Pancreas (tissue), 10 donors: ENCODE data around the gene C16orf87. TPM values are rescaled to one million over a fixed set of nuclear protein-coding genes. Genes with fewer than 3 reads are reported as not detected.

Experiments used
- ATAC-seq, 4 donors: fragments of 200-7000 bp; cut with Tn5 transposase; one replicate each; pipeline versions ENCODE4 v1.8.0 to v1.9.1; 2020; ENCODE audit warnings: mild to moderate bottlenecking in 4 of 4, moderate library complexity in 4 of 4
- DNase-seq, 6 donors: peaks; one replicate each; pipeline ENCODE4 v3.0.0-alpha.2; 2020
- FAIRE-seq: peaks from 2 replicates; lab custom pipeline; 2012; peaks lifted over from hg19 to GRCh38; lab: Jason Lieb, UNC
- H3K27ac ChIP-seq, 4 donors: fragments of 200-600 bp; sonication (generic); 1 replicate in 3 of 4; 2 replicates in 1 of 4; pipeline versions ENCODE4 v1.5.0 to v1.8.0; 2020
- H3K27me3 ChIP-seq, 4 donors: fragments of 200-600 bp; one replicate each; pipeline ENCODE4 v1.8.0; 2021
- H3K36me3 ChIP-seq, 3 donors: fragments of 200-600 bp; sonication (generic) in 1 of 3; one replicate each; pipeline versions ENCODE4 v1.5.0 to v1.8.0; 2020 to 2021
- H3K4me1 ChIP-seq, 3 donors: fragments of 200-600 bp; one replicate each; pipeline ENCODE4 v1.8.0; 2021
- H3K4me3 ChIP-seq, 4 donors: fragments of 200-600 bp; sonication (generic) in 2 of 4; one replicate each; pipeline versions ENCODE4 v1.5.0 to v1.8.0; 2020 to 2021
- H3K9me3 ChIP-seq, 4 donors: fragments of 200-600 bp; one replicate each; pipeline ENCODE4 v1.8.0; 2021
- CTCF ChIP-seq, 4 donors: fragments of 200-600 bp; sonication (generic) in 3 of 4; IDR thresholded peaks; one replicate each; pipeline versions ENCODE4 v1.5.0 to v1.8.0; 2021; ENCODE audit warnings: antibody characterized with exemption in 4 of 4
- WGBS, 2 donors: extraction: QIAGEN DNeasy Blood & Tissue Kit; methylation state at CpG; one replicate each; pipeline ENCODE4 v1.1.7; 2013; 5-methylcytosine and 5-hydroxymethylcytosine counted together
- intact Hi-C, 3 donors: fragments of 100-400 bp; cut with DNase I; formaldehyde crosslinking; loops; one replicate each; pipeline versions ENCODE4 v1.11.1 to v1.14.2; 2022
- polyA plus RNA-seq, 2 donors: library from polyadenylated mRNA; stranded (reverse); fragments of 200-250 nt; gene quantifications; one replicate each; pipeline ENCODE4 v1.2.3, GENCODE V29; 2013
- total RNA-seq, 6 donors: library from RNA; stranded (reverse); fragmentation: NEBNext Ultra II Directional in 4 of 6; extraction: Animal tissue kit (Norgen Biotek cat#: 25700) in 4 of 6; gene quantifications; one replicate each; pipeline versions ENCODE4 v1.2.1 to v1.2.4, GENCODE V29; 2021 to 2023
- donor health status: healthy with polysubstance abuse.
- donor health status: DM: no; HTN: no; CAD: no; lungs with moderate emphysema.
- donor health status: DM: no; HTN: no; CAD: no.
- donor health status: control.
- donor health status: control.
- donor health status: Bipolar disorder and iron deficiency.
- donor health status: DM: yes; HTN: yes; CAD: no.
- donor health status: DM: no; HTN: no; CAD: no.
- donor health status: DM: no; HTN: no; CAD: no.
- donor health status: DM: yes; HTN: yes; CAD: no.

Gene C16orf87
- total and polyA plus RNA-seq, 8 donors = 1.0 to 3.1 (median 2.3) TPM

- no peak for FAIRE-seq
- DNase-seq = no peak
- no peaks in the 10 kb centered on the region for H3K4me1 ChIP-seq
- H3K27me3 ChIP-seq = peaks cover 0 to 4% (median 0%) of the 10 kb centered on the region in 4 donors
- ATAC-seq = no peak
- 61 to 66% methylated on average over 20 of the region's 20 CpGs for WGBS, 2 donors
- H3K4me3 ChIP-seq = no peak overlapping the region
- intact Hi-C loops = no loop called here
- TF ChIP-seq CTCF (IDR thresholded peaks at IDR 0.05) = no peak
- no peaks in the 10 kb centered on the region for H3K9me3 ChIP-seq
- H3K27ac ChIP-seq = no peak overlapping the region
- H3K36me3 ChIP-seq = no peaks in the 10 kb centered on the region
Measured at GRCh38 chr16:46748775-46749705, 81.9 kb downstream of the C16orf87 start.

- no peaks in the 10 kb centered on the region for H3K9me3 ChIP-seq
- DNase-seq (no peak), FAIRE-seq (no peak), ATAC-seq (no peak)
- H3K27ac ChIP-seq = no peak within 1 kb of the TSS
- WGBS, 2 donors = 77 to 78% methylated on average over 25 of the region's 25 CpGs
- no peaks in the 10 kb centered on the region for H3K4me1 ChIP-seq
- intact Hi-C loops = no loop called here
- TF ChIP-seq CTCF (IDR thresholded peaks at IDR 0.05) = no peak
- H3K4me3 ChIP-seq = no peak within 1 kb of the TSS
- H3K36me3 ChIP-seq = no peaks in the 10 kb centered on the region
- peaks cover 0 to 4% (median 0%) of the 10 kb centered on the region in 4 donors for H3K27me3 ChIP-seq
Measured at GRCh38 chr16:46747777-46748651, 83.0 kb downstream of the C16orf87 start, which contains the start of gene MYLK3. Gene MYLK3 (minus strand): TSS chr16:46748344. CDS start chr16:46748193, 151 bp downstream.

DNA sequence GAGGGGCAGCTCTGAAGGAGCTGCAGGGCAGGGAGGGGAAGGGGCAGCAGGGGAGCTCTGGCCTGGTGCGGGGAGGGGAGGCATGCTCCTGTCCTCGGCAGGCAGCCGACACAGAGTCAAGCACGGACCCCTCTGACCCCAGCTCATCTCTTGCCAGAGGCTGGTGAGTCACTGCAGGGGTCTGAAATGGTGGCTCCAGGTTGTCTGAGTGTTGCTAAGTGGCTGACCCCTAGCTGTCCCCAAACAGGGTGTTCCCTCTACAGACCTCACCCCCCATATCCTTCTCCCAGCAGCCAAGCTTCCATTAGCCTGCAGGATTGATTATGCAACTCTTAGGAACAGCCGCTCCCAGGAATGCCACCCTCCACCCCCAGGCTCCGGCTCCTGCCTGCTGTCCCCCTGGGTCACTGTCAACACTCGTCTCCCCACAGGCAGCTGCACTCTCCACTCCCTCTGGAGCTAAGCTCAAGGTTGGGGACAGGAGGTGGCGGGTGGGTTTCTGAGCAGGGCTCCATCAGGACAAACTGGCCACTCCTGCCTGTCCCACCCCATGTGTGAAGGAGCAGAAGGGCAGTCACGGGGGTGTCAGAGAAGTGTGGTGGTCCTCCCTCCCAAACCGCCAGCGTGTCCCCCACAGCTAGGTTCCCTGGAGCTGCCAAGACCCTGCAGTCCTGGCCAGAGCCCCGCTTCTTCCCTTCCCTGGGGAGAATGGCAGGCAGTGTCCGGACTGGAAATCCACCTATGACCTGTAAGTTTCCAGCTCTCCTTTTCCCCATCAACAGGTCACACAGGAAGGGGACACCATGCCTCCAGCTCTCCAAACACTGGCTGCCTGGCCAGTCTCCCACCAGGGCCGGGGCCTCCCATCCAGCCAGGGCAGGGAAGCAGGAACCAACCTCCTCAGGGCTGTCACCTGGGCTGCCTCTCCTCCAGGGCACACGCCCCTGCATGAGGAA, 83.9 kb downstream of the C16orf87 start:
- no peak for DNase-seq
- no peak for TF ChIP-seq CTCF (IDR thresholded peaks at IDR 0.05)
- H3K36me3 ChIP-seq = no peaks in the 10 kb centered on the region
- H3K27ac ChIP-seq = no peak overlapping the region
- no peaks in the 10 kb centered on the region for H3K9me3 ChIP-seq
- no peak for FAIRE-seq
- peaks cover 0 to 4% (median 0%) of the 10 kb centered on the region in 4 donors for H3K27me3 ChIP-seq
- no peak for ATAC-seq
- no peak overlapping the region for H3K4me3 ChIP-seq
- H3K4me1 ChIP-seq = no peaks in the 10 kb centered on the region
- intact Hi-C loops = no loop called here
- WGBS, 2 donors = 81 to 83% methylated on average over 12 to 15 of the region's 15 CpGs

Other genes starting within 250 kb of the C16orf87 start
- gene SHCBP1, start 209.8 kb downstream of the C16orf87 start, total RNA-seq = under 1 TPM in 5 of 6 donors, not detected in 1; 0.41 to 0.86 (median 0.49) TPM
- gene SHCBP1, start 209.8 kb downstream of the C16orf87 start, polyA plus RNA-seq = under 1 TPM; 0.04 to 0.35 TPM
- gene VPS35, start 142.0 kb downstream of the C16orf87 start, total RNA-seq = 10 to 100 TPM; 19.3 to 49.9 (median 33.1) TPM
- gene VPS35, start 142.0 kb downstream of the C16orf87 start, polyA plus RNA-seq = 10 to 100 TPM in 1 of 2 donors, 1 to 10 TPM in 1; 6.6 to 15.2 TPM
- gene ORC6, start 141.5 kb downstream of the C16orf87 start, total RNA-seq = 1 to 10 TPM in 1 of 6 donors, under 1 TPM in 5; 0.09 to 1.2 (median 0.53) TPM
- gene ORC6, start 141.5 kb downstream of the C16orf87 start, polyA plus RNA-seq = under 1 TPM; 0.52 to 0.72 TPM
- under 1 TPM; 0.12 to 0.37 (median 0.24) TPM for gene MYLK3, start 82.8 kb downstream of the C16orf87 start, total RNA-seq
- gene MYLK3, start 82.8 kb downstream of the C16orf87 start, polyA plus RNA-seq = under 1 TPM; 0.11 to 0.14 TPM
- 100 to 1,000 TPM in 2 of 6 donors, 10 to 100 TPM in 4; 29.7 to 122 (median 60.5) TPM for gene GPT2, start 53.2 kb upstream of the C16orf87 start, total RNA-seq
- gene GPT2, start 53.2 kb upstream of the C16orf87 start, polyA plus RNA-seq = 10 to 100 TPM; 91.8 to 95.6 TPM
- gene DNAJA2, start 142.5 kb upstream of the C16orf87 start, total RNA-seq = 10 to 100 TPM; 18.7 to 26.6 (median 23.3) TPM
- gene DNAJA2, start 142.5 kb upstream of the C16orf87 start, polyA plus RNA-seq = 10 to 100 TPM; 13.0 to 21.7 TPM